Measurements from ENCODE around the gene TNFRSF11A.
A peak's percentile ranks its signal among the peaks of the same experiment; 100 is the strongest.

TNFRSF11A gene

GRCh38 chr18:62420151-62420512, 95.0 kb downstream of the TNFRSF11A start:
- no peak for TF ChIP-seq CTCF (IDR thresholded peaks at IDR 0.05; ENCODE audit: insufficient read depth, low read depth, low read length, missing control alignments)
- no peak overlapping the region for H3K4me3 ChIP-seq (ENCODE audit: low read length)
- DNase-seq (ENCODE audit: low read depth): peak; percentile 54

GRCh38 chr18:62420513-62421209, 95.6 kb downstream of the TNFRSF11A start:
- no peak overlapping the region for H3K4me3 ChIP-seq (ENCODE audit: low read length)
- peak; percentile 72 for DNase-seq (ENCODE audit: low read depth)
- no peak for TF ChIP-seq CTCF (IDR thresholded peaks at IDR 0.05; ENCODE audit: insufficient read depth, low read depth, low read length, missing control alignments)

GRCh38 chr18:62425465-62426190, 100.5 kb downstream of the TNFRSF11A start:
- DNase-seq (ENCODE audit: low read depth): peak; percentile 96
- peak; percentile 91 for TF ChIP-seq CTCF (IDR thresholded peaks at IDR 0.05; ENCODE audit: insufficient read depth, low read depth, low read length, missing control alignments)
- H3K4me3 ChIP-seq (ENCODE audit: low read length): peak overlapping the region; percentile 7

GRCh38 chr18:62426191-62426488, 101.0 kb downstream of the TNFRSF11A start:
- H3K4me3 ChIP-seq (ENCODE audit: low read length): no peak overlapping the region
- no peak for TF ChIP-seq CTCF (IDR thresholded peaks at IDR 0.05; ENCODE audit: insufficient read depth, low read depth, low read length, missing control alignments)
- DNase-seq (ENCODE audit: low read depth): no peak

- no peak overlapping the region for H3K4me3 ChIP-seq (ENCODE audit: low read length)
- DNase-seq (ENCODE audit: low read depth): no peak
- TF ChIP-seq CTCF (IDR thresholded peaks at IDR 0.05; ENCODE audit: insufficient read depth, low read depth, low read length, missing control alignments): no peak
Measured at GRCh38 chr18:62432176-62432575, 107.1 kb downstream of the TNFRSF11A start.

- no peak for DNase-seq (ENCODE audit: low read depth)
- H3K4me3 ChIP-seq (ENCODE audit: low read length): no peak overlapping the region
- no peak for TF ChIP-seq CTCF (IDR thresholded peaks at IDR 0.05; ENCODE audit: insufficient read depth, low read depth, low read length, missing control alignments)
Measured at GRCh38 chr18:62434798-62435197, 109.7 kb downstream of the TNFRSF11A start.

All from epithelial cell of esophagus (primary cell).